HepG2 (cell line): ENCODE data around the gene SLC43A3. TPM values are rescaled to one million over a fixed set of nuclear protein-coding genes. Genes with fewer than 3 reads are reported as not detected.

Experiments used
- ATAC-seq: fragments of 200-7000 bp; cut with Tn5 transposase; 3 replicates; pipeline ENCODE4 v1.9.1; 2020; ENCODE audit warnings: mild to moderate bottlenecking, moderate library complexity
- BruUV-seq: library from RNA; stranded (reverse); fragments of 400-500 nt; replicated peaks from 2 replicates; lab custom pipeline; 2021; lab: Mats Ljungman, UMichigan
- CTCF ChIA-PET: fragments of 300-600 bp; formaldehyde crosslinking; extraction: SDS; loops from one replicate; lab custom pipeline; 2021; ENCODE audit warnings: low total read pairs, inconsistent platforms, low intra/inter-chr PET ratio; lab: Yijun Ruan, JAX
- POLR2A ChIA-PET: fragments of 350-600 bp; sonication (Branson Sonifier 250); formaldehyde crosslinking; loops from one replicate; lab custom pipeline; 2020; ENCODE audit warnings: antibody characterized with exemption, inconsistent platforms; lab: Yijun Ruan, JAX
- DNase-seq: peaks from one replicate; pipeline ENCODE4 v3.0.0-alpha.2; 2015; ENCODE audit warnings: low spot score
- FAIRE-seq: peaks from 3 replicates; lab custom pipeline; 2011; peaks lifted over from hg19 to GRCh38; lab: Jason Lieb, UNC
- H2AFZ ChIP-seq: one replicate; pipeline ENCODE4 v1.6.1; 2011; ENCODE audit warnings: low read length, inconsistent platforms
- H3K27ac ChIP-seq: fragments of 300-600 bp; 3 replicates; pipeline ENCODE4 v1.8.0; 2011; ENCODE audit warnings: mixed run types, mild to moderate bottlenecking, mixed read lengths, low read length, inconsistent platforms; ENCODE audit not compliant: insufficient read depth; ENCODE audit errors: extremely low read length
- H3K27me3 ChIP-seq, 2 experiments: fragments of 200-600 bp in 1 of 2; 2 replicates in 1 of 2; 3 replicates in 1 of 2; pipeline versions ENCODE4 v1.6.0 to v1.8.0; 2011; ENCODE audit warnings: low read length in 2 of 2, mild to moderate bottlenecking in 2 of 2, moderate library complexity in 2 of 2, inconsistent platforms in 1 of 2; ENCODE audit not compliant: insufficient read depth in 2 of 2, control insufficient read depth in 1 of 2
- H3K36me3 ChIP-seq, 2 experiments: fragments of 200-600 bp in 1 of 2; replicated peaks in 1 of 2; 2 replicates in 1 of 2; 3 replicates in 1 of 2; pipeline versions ENCODE4 v1.5.1 to v1.8.0; 2011; ENCODE audit warnings: low read length in 2 of 2, inconsistent platforms in 1 of 2; ENCODE audit not compliant: insufficient read depth in 2 of 2, control insufficient read depth in 1 of 2
- H3K4me1 ChIP-seq: 2 replicates; pipeline ENCODE4 v1.5.1; 2012; ENCODE audit warnings: low read length, inconsistent platforms; ENCODE audit not compliant: insufficient read depth
- H3K4me2 ChIP-seq: 2 replicates; pipeline ENCODE4 v1.6.0; 2011; ENCODE audit warnings: low read depth, low read length, inconsistent platforms
- H3K4me3 ChIP-seq, 3 experiments: fragments of 200-600 bp in 1 of 3; sonication (generic), shearing (Covaris generic) in 1 of 3; replicated peaks in 1 of 3; 2 replicates each; pipeline ENCODE4 v1.5.1; 2011 to 2016; ENCODE audit warnings: low read length in 3 of 3, inconsistent platforms in 2 of 3, low read depth in 2 of 3, mild to moderate bottlenecking in 2 of 3, control low read depth in 1 of 3, mixed read lengths in 1 of 3; ENCODE audit not compliant: insufficient read depth in 1 of 3
- H3K79me2 ChIP-seq: one replicate; pipeline ENCODE4 v1.6.1; 2011; ENCODE audit warnings: low read length, inconsistent platforms; ENCODE audit not compliant: insufficient read depth
- H3K9ac ChIP-seq: 2 replicates; pipeline ENCODE4 v1.6.0; 2011; ENCODE audit warnings: mild to moderate bottlenecking, low read depth, low read length, inconsistent platforms; ENCODE audit not compliant: insufficient read depth
- H3K9me3 ChIP-seq: 2 replicates; pipeline ENCODE4 v1.5.1; 2012; ENCODE audit warnings: mild to moderate bottlenecking, low read length
- H4K20me1 ChIP-seq: 2 replicates; pipeline ENCODE4 v1.6.0; 2011; ENCODE audit warnings: inconsistent platforms, mild to moderate bottlenecking, low read length, moderate library complexity; ENCODE audit not compliant: insufficient read depth
- AKAP8 ChIP-seq: sonication (generic); formaldehyde crosslinking; IDR thresholded peaks from 2 replicates; pipeline ENCODE4 v1.5.1; 2020; ENCODE audit warnings: mild to moderate bottlenecking, missing genetic modification reagents
- ELK4 ChIP-seq: sonication (generic); formaldehyde crosslinking; IDR thresholded peaks from 2 replicates; pipeline ENCODE4 v1.9.0; 2021; ENCODE audit warnings: missing genetic modification reagents, borderline replicate concordance
- ETS1 ChIP-seq: sonication (generic); formaldehyde crosslinking; IDR thresholded peaks from 2 replicates; pipeline ENCODE4 v1.4.0; 2020; ENCODE audit warnings: missing genetic modification reagents
- GMEB2 ChIP-seq: IDR thresholded peaks from 2 replicates; pipeline ENCODE4 v1.6.1; 2016; ENCODE audit warnings: missing biosample characterization, missing genetic modification reagents, low read depth
- GPBP1L1 ChIP-seq: sonication (generic); formaldehyde crosslinking; IDR thresholded peaks from 2 replicates; pipeline ENCODE4 v1.5.0; 2020; ENCODE audit warnings: mild to moderate bottlenecking, missing genetic modification reagents
- HES4 ChIP-seq: sonication (generic); formaldehyde crosslinking; IDR thresholded peaks from 2 replicates; pipeline ENCODE4 v1.9.0; 2021; ENCODE audit warnings: mild to moderate bottlenecking, missing genetic modification reagents, borderline replicate concordance
- IRF2 ChIP-seq: IDR thresholded peaks from 2 replicates; pipeline ENCODE4 v1.6.1; 2018; ENCODE audit warnings: missing genetic modification reagents, missing compliant biosample characterization
- IRF9 ChIP-seq: sonication (generic); formaldehyde crosslinking; IDR thresholded peaks from 2 replicates; pipeline ENCODE4 v1.8.0; 2022; ENCODE audit warnings: missing genetic modification reagents, mild to moderate bottlenecking, borderline replicate concordance
- POLR2AphosphoS5 ChIP-seq: IDR thresholded peaks from 2 replicates; pipeline ENCODE4 v1.6.1; 2012; ENCODE audit warnings: low read depth, low read length
- PPARG ChIP-seq: conservative IDR thresholded peaks from 2 replicates; pipeline ENCODE4 v1.6.1; 2016; ENCODE audit warnings: missing biosample characterization, missing genetic modification reagents
- SMARCC2 ChIP-seq: fragments of 450-650 bp; IDR thresholded peaks from 2 replicates; pipeline ENCODE4 v1.6.1; 2017; ENCODE audit warnings: antibody characterized with exemption, mild to moderate bottlenecking
- SOX13 ChIP-seq, 3 experiments: fragments of 450-650 bp in 1 of 3; sonication (generic) in 1 of 3; formaldehyde crosslinking in 1 of 3; IDR thresholded peaks in 2 of 3; conservative IDR thresholded peaks in 1 of 3; 2 replicates each; pipeline versions ENCODE4 v1.5.0 to v1.6.1; 2016 to 2020; ENCODE audit warnings: antibody characterized with exemption in 1 of 3, mild to moderate bottlenecking in 1 of 3, missing compliant biosample characterization in 1 of 3, missing genetic modification reagents in 1 of 3, moderate library complexity in 1 of 3
- ZBTB1 ChIP-seq: sonication (generic); formaldehyde crosslinking; IDR thresholded peaks from 2 replicates; pipeline ENCODE4 v1.4.0; 2020; ENCODE audit warnings: missing genetic modification reagents, borderline replicate concordance
- ZNF251 ChIP-seq: sonication (generic); formaldehyde crosslinking; IDR thresholded peaks from 2 replicates; pipeline ENCODE4 v1.9.0; 2021; ENCODE audit warnings: mild to moderate bottlenecking, missing genetic modification reagents
- ZNF740 ChIP-seq: sonication (generic); formaldehyde crosslinking; IDR thresholded peaks from 2 replicates; pipeline ENCODE4 v1.4.0; 2020; ENCODE audit warnings: missing genetic modification reagents
- ZNF775 ChIP-seq: sonication (generic); formaldehyde crosslinking; IDR thresholded peaks from 2 replicates; pipeline ENCODE4 v1.4.0; 2020; ENCODE audit warnings: missing genetic modification reagents, mild to moderate bottlenecking, moderate library complexity, borderline replicate concordance
- WGBS: methylation state at CpG from one replicate; pipeline ENCODE4 v1.1.6; 2017; ENCODE audit warnings: low lambda C conversion rate; 5-methylcytosine and 5-hydroxymethylcytosine counted together
- in situ Hi-C: cut with HindIII; loops from 2 replicates; pipeline ENCODE4 v1.10.0; 2017; ENCODE audit warnings: low pct_unique_long_range_greater_than_20kb; ENCODE audit not compliant: extremely low pct_ligation_motif_present
- intact Hi-C: fragments of 100-400 bp; cut with micrococcal nuclease; formaldehyde crosslinking; loops from one replicate; pipeline ENCODE4 v1.10.0; 2022; ENCODE audit not compliant: unreplicated experiment
- polyA plus RNA-seq, 8 experiments: library from polyadenylated mRNA; depleted of rRNA in 3 of 8; stranded (reverse) in 7 of 8; unstranded in 1 of 8; fragments of >200 nt; fragmentation: Illumina TruSeq in 4 of 8; extraction: Trizol in 4 of 8; gene quantifications; 2 replicates each; pipeline versions ENCODE4 v1.2.1 to v1.2.3, GENCODE V29; 2011 to 2016; ENCODE audit warnings: low read depth in 4 of 8, missing spikeins in 1 of 8, mixed read lengths in 1 of 8; ENCODE audit not compliant: insufficient read depth in 1 of 8
- total RNA-seq, 5 experiments: library from RNA; depleted of rRNA; stranded (reverse); fragments of >200 nt; fragmentation: Illumina TruSeq; extraction: Trizol; gene quantifications; 2 replicates each; pipeline ENCODE4 v1.2.3, GENCODE V29; 2016; ENCODE audit warnings: low read depth in 1 of 5

Gene SLC43A3
- total and polyA plus RNA-seq, 2 of the 13 experiments (the other 11 are each of a cell fraction or from before 2014, with no cell fraction given): 2.6 TPM; not detected in 1

- Histone ChIP-seq H3K9me3 (no peaks in the 10 kb centered on the region), H2AFZ (no peak overlapping the region), H4K20me1 (no peaks in the 10 kb centered on the region), H3K36me3 (no peaks in the 10 kb centered on the region), H3K27me3 (no peaks in the 10 kb centered on the region), H3K4me1 (peaks cover 70% of the 10 kb centered on the region), H3K27ac (peak overlapping the region; percentile 95), H3K9ac (peak overlapping the region; percentile 47), H3K4me3 (peak overlapping the region in 1 of 3 experiments; percentile 13; a peak in 1 of 6 replicates), H3K79me2 (no peaks in the 10 kb centered on the region), H3K4me2 (peak overlapping the region; percentile 54)
- 8% methylated on average over 4 of the region's 4 CpGs for WGBS
- peak; percentile 43 for FAIRE-seq
- ChIA-PET CTCF (no interaction called here), POLR2A (interaction anchor here (0.5 to 2.8 kb wide), 6 partner anchors 12 to 339 kb away, joined by 3 to 16 read pairs (median 4); no protein-coding TSS in a partner anchor)
- intact Hi-C loops (loop anchor here (1.0 to 5.0 kb wide), 2 partner anchors 12 to 226 kb away; partner anchors contain the start of gene ZDHHC5), in situ Hi-C loops (loop anchor here (10.0 kb wide), 1 partner anchor 56 kb away; the partner anchor contains the start of gene PRG3)
- peak; percentile 93 for DNase-seq
- ATAC-seq: peak; percentile 78
- no TSS peak for BruUV-seq
- TF ChIP-seq SOX13 (IDR thresholded peaks at IDR 0.05) (no peak; the same call in 1 of the 2 replicates), SOX13 (CRISPR knock-in tag; conservative IDR thresholded peaks at IDR 0.05 in 1 of 2, IDR thresholded peaks at IDR 0.05 in 1 of 2) (peak in 1 of 2 experiments; percentile 75; a peak in 2 of 4 replicates), GMEB2 (no peak), ZNF251 (CRISPR knock-in tag) (no peak), ZNF740 (CRISPR knock-in tag) (no peak), ZNF775 (CRISPR knock-in tag) (no peak), SMARCC2 (no peak), ZBTB1 (CRISPR knock-in tag) (no peak), HES4 (CRISPR knock-in tag) (no peak), GPBP1L1 (no peak), ELK4 (no peak), IRF2 (CRISPR knock-in tag) (no peak), IRF9 (CRISPR knock-in tag) (0 out of 2 replicates have a peak, but pooled peaks have one; percentile 13), AKAP8 (CRISPR knock-in tag) (no peak), ETS1 (no peak), POLR2AphosphoS5 (no peak), PPARG (CRISPR knock-in tag) (0 out of 2 replicates have a peak, but pooled peaks have one; percentile 39)
Measured at GRCh38 chr11:57440744-57441414, 14.0 kb upstream of the SLC43A3 start.
